Fibroblast of gingiva (primary cell): Measurements from ENCODE around the gene FASN.

ENCODE experiments used
- DNase-seq: peaks from one replicate; pipeline ENCODE4 v3.0.0-alpha.2; 2011; ENCODE audit warnings: low read depth

The FASN gene

DNA sequence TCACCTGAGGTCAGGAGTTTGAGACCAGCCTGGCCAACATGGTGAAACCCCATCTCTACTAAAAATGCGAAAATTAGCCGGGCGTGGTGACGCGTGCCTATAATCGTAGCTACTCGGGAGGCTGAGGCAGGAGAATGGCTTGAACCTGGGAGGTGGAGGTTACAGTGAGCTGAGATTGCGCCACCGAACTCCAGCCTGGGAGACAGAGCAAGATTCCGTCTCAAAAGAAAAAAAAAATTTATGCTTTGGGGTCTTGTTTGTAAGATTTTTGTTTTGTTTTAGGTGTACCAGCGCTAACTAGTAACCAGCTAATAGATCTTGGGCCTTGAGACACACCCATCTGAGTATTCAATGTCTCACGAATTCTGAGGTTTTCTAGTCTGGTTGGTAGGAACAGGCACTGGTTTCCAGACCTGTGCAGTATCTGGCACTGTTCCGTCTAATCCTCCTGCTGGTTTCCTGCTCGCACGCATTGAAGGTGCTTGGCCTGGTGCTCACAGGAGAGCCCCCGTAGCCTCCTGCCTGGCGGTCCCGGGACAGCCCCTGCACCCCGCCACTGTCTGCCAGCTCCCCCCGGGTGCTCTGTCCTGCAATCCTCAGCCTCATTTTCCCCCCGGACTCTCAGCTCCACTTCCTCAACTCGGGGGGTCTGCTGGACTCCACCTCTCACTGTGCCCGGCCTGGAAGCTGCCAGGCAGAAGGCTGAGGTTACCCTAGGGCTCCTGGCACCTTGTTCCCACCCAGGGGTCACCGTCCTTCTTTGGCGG, 21.8 kb downstream of the FASN start:
- no peak for DNase-seq

DNA sequence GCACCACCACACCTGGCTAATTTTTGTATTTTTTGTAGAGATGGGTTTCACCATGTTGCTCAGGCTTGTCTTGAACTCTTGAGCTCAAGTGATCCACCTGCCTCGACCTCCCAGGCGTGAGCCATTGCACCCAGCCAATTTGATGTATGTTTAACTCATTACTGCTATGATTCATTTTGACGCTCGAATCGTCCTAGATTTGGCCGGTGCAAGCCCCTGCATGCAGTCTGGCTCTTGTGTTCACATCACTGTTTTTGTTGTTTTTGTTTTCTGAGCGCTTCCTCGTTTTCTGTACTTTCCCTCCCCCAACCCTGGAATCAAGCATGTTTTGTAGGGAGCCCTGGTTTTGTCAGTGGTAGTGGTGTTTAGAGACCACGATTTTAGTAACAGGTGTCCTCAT, 24.6 kb downstream of the FASN start:
- DNase-seq = no peak

DNA sequence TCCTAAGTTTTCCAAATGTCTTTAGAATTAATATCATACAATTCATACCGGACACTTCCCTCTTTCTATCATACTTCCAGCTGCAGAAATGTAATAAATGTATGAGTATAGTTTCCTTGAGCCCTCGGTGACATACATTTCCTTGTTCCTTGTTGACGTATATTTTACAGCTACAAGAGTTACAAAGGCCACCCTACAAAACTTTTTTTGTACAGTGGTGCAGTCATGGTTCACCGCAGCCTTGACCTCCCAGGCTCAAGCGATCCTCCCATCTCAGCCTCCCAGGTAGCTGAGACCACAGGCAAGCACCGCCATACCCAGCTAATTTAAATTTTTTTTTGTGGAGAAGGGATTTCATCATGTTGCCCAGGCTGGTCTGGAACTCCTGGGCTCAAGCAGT, 25.2 kb downstream of the FASN start:
- DNase-seq = no peak

DNA sequence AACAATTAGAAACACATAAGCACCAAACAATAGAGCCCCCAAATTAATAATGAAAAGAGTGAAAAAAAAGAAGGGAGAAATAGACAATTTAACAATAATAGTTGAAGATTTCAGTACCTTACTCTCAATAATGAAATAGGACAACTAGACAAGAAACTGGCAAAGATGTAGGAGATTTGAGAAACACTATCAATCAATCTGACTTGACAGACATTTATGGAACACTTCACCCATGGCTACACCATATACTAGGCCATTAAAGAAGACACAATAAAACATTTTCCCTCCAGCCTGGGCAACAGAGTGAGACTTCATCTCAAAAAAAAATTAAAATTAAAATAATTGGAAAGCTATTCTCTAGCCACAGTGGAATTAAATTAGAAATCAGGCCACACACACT, 27.4 kb downstream of the FASN start:
- DNase-seq = no peak

DNA sequence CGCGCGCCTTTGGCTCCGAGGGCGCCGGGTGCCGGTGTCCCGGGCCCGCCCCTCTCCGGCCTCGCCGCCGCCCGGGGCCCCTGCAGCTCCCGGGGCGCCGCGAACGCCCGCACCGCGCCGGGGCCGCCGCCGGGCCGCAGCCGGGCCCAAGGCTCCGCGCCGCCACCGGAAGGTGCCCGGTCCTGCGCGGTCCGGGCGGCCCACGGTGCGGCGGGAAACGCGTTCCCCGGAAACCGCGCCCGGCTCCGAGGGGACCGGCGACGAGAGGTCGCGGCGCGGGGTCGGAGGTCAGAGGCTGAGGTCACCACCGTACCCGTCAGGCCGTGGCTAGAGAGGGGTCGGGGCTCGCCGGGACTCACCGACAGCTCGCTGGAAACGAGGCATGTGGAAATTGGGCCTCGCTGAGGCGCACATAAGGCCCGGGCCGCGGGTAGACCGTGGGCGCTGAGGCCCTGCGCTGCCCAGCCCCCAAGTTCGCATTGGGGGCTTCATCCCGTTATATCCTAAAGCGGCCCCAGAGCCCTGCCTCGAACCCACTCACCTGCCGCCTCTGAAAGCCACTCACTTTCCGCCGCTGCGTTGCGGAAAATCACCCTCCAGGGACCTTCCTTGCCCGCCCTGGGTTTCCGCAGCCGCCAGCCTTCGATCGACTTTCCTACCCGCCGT, 32.3 kb downstream of the FASN start, which contains the start of gene DUS1L:
TSS of gene DUS1L (minus strand) at position 167 of the 666 bp plus-strand sequence. CDS start 745 bp downstream, outside the sequence.
- peak; percentile 57 for DNase-seq

DNA sequence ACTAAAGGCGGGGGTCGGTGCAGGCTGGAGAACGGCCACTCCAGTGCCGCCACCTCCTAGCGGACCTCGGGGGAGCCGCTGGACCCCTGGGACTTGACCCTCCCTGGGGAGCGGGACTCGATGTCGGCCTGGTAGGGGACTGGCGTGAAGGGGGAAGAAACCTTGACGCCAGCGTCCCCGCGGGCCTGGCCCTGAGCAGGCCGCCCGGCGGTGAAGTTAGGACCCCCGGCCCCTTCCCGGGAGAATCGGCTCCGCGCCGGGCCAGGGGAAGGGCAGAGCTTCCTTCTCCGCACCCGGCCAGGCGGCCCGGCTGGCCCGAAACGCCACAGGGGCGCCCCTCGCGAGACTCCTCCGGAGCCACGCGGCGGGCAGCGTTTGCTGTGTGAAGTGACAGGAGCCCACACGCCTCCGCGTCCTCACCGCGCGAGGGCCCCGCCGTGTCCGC, 32.8 kb downstream of the FASN start:
- DNase-seq = no peak

DNA sequence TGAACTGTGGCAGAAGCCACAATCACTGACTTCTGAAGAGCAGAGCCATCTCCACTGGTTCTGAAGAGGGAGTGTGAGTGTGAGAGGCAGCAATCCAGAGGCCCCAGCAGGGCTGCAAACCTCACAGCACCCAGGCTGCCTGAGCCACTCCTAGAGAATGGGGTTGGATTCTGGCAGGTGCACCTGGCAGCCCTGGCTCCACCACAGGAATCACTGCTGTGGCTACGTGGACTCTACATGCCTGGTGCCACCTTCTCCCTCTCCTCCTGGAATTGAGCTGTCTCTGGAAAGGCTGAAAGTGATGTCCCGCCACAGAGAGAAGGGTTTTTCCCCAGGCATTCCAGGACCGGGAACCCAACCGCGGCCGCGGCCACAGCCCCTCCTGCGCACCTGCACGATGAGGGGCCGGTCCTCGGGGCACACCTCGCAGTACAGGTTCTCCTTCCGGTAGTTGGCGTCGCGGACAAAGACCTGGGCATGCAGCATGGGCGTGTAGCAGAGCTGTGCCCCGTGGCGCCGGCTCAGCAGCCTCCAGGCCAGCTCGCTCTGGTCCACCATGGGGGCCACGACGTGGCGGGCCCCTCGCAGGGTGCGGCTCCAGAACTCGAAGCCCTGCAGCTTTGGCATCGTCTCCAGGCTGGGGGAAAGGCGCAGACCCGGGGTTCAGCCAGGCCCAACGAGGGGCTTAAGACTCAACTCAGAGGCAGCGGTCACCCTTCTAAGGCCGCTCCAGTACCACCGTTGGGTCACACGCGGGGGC, 33.4 kb downstream of the FASN start:
- no peak for DNase-seq

DNA sequence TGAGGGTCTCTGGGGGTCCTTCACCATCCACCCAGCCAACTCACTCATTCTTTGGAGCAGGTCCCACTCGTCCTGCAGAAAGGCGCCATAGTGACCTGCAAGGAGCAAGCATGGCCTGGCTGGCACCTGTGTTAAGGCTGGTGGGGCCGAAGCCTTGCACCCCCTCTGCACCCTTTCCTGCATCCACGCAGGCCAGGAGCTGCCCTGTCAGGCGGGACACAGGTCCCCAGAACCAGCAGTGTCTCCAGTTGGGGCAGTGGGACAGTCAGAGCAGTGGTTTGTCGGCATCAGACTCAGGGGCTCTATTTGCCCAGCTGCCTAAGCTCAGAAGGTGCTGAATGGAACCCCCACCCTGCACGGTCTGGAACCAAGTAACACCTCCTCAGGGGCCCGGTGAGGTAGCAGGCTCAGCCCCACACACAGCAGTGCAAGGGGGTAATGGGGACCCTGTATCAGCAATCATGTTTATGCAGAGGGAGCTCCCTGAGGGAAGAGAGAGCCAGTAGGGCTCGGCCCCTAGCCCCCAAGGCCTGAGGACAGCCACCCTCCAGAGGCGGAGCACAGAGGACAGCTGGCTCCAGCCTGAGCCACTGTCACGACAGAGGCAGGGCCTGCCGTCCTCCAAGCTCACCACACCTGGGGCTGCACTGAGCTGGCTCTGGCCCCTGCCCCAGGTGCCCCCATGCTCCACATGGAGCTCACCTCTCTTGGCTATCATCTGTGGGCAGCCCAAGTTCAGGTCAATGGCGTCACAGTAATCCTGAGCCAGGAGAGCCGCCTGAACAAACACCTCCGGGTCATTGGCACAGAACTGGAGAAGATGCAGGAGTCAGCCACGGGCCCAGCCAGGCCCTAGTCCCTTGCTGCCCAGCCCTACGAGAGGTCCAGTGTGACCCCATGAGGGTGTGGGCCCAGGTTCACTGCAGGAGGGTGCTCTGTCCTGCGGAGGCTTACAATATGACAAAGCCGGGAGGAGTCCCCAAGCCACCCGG, 34.3 kb downstream of the FASN start:
- no peak for DNase-seq

DNA sequence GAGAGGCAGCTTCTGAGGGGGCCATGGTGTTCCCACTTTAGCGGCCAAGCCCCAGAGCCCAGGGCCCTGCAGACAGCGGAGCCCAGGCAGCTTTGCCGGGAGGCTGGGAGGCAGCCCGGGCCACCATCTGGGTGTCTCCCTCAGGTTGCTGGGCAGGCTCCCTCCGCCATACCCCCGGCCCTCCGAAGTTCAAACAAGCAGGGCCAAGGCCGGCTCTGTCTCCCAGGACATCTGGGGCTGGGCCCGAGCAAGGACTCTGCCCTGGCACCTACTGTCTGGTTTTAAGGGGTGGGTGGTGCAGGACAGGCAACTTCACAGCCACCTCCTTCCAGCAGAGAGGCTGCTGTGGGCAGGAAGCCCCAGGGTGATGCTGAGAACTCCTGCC, 35.1 kb downstream of the FASN start:
- DNase-seq = no peak

DNA sequence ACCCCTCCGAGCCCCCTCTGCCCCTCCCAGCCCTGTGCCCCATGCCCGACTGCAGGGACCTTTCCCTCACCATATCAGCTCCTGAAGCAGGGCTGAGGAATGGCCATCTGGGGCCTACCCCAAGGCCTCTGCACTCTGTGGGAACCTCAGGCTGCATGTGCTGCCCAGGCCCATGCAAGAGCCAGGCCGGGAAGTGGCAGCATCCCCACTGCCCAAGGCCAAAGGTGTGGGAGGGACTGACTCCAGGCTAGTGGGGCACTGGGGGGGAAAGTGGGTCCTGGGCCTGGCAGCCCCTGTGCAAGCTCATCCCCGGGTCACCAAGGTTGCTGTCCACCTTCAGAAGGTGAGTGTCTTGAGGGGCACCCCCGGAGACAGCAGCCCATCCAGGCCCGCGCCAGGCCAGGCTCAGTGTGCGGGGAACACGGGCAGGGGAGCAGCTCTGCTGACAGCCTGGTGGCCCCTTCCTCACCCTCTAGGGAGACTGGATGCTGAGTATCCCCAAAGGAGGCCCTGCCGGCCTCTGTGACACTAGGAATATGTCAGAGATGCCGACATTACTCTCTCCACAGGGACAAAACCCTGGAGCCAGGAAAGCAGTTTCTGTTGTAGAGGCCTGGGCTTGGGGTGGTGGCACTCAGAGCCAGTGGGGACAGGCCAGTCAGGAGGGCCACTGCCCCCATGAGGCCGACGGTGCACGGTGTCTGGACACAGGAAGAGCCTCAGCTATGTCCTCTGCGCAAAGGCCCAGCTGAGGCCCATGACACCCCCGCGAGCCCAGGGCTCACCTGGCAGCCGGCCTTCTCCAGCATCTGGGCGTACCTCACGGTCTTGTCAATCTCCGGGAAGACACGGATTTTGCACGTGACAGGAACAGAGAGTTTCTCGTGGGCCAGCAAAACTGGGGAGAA, 35.7 kb downstream of the FASN start:
- DNase-seq = no peak

DNA sequence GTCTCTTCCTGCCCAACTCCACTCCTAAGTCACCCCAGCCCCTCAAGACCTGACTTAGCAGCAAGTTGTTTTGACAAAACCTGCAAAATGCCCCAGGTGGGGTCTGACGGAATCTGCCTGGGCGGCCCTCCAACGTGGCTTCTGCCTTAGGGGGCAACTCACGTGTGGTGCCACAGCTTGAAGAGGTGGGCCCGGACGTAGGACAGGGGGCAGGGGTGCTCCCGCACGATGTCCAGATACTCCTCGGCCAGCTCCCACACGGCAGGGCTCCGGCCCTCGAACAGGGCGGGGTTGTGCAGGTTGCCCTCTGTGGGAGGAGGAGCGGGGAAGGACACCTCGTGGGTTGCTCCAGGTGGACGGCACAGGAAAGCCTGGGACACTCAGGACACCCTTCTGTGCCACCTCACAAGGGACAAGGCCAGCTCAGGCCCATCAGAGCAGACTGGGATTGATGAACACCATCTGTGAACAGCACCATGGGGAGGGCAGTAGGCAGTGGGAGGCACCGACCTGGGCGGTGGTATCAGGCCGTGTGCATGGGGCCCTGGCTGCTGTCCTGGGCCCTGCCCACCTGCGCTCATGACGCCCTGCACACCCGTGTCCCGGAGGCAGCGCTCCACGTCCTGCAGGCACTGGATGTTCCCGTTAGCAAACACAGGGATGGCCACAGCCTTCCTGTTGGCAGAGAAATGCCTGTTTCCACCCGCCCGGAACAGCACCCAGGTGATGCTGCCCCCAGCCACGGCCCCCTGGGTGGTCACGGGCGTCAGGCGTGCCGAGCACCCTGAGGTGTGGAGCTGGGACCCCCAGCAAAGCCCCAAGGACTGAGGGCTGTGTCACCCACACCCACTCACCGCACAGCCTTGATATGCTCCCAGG, 36.8 kb downstream of the FASN start:
- no peak for DNase-seq

DNA sequence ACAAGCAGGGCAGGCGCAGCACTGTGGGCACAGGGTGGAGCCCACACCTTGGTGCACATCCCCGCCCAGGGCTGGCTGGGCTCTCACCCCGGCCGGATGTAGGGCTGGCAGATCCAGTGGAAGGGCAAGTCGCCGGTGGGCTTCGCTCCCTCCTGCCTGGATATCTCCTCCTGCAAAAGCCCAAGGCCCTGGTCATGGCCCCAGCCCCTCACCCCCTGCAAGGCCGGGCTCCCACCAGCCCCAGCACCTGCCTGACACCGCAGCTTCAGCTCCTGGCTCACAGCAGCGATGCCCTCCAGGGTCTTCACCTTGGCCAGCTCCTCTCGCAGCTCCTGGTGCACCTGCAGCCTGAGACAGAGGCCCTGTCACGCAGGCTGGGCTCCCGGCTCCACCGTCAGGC, 37.4 kb downstream of the FASN start:
- DNase-seq = no peak

DNA sequence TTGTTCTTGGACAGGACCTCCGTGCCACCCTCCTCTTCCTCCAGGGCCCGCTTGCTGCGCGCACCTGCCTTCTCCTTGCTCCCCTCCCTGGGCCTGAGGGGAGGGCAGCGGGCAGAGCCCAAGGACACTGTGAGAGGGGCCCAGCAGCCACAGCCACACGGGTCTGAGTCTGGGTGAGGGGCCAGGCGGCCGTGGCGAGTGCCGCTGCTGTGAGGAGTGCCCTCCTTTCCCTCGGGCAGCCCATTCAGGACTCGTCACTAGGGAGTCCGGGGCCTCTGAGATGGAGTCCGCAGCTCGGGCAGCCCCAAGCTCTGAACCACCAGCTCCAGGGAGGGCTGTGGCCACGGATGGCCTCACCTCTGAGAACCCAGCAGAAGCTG, 38.0 kb downstream of the FASN start:
- DNase-seq = no peak

DNA sequence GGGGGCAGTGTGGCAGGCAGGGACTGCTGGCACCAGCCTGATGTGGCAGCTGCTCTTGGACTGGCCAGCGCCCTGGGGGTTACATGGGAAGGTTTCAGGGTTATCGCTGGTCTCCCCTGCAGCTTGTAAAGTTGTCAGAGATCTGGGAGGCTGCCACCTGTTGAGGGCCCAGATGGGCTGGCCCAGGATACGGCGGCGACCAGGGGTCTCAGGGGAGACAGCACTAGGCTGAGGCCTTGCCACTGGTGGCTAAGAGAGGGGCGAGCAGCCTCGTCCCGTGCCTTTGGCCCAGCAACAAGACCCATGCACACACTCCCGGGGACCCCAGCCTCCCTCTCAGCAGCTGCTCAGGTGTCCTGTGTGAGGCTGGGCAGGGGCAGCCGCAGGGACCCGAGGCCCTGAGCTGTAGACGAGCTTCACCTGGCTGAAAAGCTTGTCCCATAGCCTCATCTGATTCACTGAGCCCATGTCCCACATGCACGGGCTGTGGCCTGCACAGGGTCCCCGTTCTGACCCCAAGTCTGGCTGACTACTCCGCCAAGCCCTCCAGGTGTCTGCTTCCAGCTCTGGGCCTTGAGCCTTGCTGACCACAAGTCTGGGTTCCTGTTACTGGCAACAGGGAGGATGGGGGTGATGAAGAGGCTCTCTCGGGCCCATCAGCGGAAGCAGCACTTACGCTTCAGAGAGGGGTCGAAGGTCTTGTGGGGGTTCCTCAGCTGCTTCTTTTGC, 38.6 kb downstream of the FASN start:
- no peak for DNase-seq

DNA sequence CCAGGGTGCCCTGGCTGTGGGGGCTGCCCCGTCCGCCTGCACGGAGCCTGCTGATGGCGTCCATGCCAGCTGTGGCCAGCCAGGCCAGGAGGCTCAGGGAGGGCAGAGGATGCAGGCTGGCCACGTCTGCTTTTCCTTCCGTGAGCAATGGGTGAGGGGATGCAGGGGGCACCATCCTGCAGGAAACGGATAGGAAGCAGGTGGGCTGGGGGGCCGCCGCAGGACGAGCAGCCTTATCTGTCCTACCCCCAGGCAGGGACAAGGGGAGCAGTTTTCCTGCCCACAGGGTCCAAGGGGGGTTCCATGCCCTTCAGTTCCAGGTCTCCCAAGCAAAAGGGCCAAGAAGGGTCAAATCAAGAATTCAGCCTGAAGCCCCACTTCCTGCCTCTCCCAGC, 39.2 kb downstream of the FASN start:
- DNase-seq = no peak

DNA sequence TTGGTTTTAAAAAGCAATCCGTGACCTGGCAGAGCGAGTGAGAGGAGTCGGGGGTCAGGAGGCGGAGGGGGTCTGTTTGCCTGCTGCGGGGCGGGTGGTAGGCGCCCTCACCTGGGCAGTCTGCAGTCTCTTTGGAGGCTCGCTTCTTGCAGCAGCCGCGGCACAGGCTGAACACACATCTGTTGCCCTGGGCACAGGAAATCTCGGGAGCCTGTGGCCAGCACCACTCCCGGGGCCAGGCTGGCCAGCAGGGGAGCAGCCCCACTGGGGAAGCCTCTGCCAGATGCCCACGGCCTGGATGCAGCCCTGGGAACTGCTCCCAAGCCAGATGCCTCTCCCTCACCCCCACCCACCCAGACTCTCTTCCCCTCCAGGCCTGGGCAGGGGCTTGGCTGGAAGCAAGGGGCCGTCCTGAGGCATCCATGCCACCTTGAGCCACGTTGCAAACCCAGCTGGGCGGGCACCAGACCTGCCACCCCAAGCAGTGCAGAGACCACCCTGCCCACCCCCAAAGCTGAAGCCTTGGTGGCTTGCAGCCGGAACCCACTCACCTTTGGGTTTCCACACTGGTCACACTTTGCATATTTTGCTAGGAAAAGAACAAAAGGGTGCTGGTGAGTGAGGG, 39.7 kb downstream of the FASN start:
- DNase-seq = no peak

DNA sequence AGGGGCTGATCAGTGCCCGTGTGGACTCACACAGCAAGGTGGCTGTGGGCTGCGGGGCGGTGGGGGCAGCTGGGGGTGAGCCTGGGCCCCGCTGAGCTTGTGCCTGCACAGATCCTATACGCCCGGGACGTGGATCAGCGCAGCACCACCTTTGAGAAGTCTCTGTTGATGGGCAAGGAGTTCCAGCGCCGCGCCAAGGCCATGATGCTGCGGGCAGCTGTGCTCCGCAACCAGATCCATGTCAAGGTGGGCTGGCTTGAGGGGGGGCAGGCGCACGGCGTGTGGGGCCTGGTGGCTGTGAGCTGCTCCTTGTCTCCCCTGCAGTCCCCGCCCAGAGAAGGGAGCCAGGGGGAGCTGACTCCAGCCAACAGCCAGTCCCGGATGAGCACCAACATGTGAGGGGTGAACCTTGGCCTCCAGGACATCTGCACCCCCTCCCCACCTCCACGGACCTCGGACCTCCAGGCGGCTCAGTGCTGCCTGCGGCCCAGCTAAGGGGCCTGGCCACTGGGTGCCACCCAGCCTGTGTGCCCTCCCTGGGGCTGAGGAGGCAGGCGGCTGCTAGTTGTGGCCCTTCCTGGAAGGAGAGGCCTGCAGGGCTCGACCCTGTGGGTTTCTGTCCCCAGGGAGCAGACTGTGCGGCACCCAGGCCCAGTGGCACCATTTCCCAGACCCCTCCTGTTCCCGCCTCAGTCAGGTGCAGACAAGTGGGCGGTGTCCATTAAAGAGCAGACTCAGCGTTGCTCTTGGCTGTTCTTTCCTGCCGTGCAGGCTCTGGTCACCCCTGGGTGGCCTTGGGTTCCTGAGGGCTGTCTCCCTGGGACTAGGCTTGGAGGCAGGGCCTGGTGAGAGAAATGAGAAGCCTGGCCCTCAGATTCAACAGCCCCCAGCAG, 41.1 kb downstream of the FASN start:
- no peak for DNase-seq
